Brain microvascular endothelial cell (primary cell): ENCODE results near the gene CCDC38.
"Not testable (repeated sequence)": the region's sequence is repeated elsewhere in the genome, so short reads cannot be mapped to it uniquely, and the experiment has no call there.

Experiments used
- DNase-seq: peaks from one replicate; pipeline ENCODE4 v3.0.0-alpha.2; 2020
- H3K27ac ChIP-seq: fragments of 250-450 bp; sonication (Bioruptor Pico); 2 replicates; pipeline ENCODE4 v1.5.1; 2020; ENCODE audit warnings: mild to moderate bottlenecking, moderate library complexity
- H3K27me3 ChIP-seq: fragments of 250-450 bp; sonication (Bioruptor Pico); replicated peaks from 2 replicates; pipeline ENCODE4 v1.5.1; 2020; ENCODE audit warnings: mild to moderate bottlenecking
- H3K36me3 ChIP-seq: fragments of 250-450 bp; sonication (Bioruptor Pico); replicated peaks from 2 replicates; pipeline ENCODE4 v1.5.1; 2020; ENCODE audit warnings: mild to moderate bottlenecking
- H3K4me3 ChIP-seq: 2 replicates; pipeline ENCODE4 v1.5.1; 2011; ENCODE audit warnings: low read depth, mild to moderate bottlenecking, control low read depth, low read length, moderate library complexity
- CTCF ChIP-seq: IDR thresholded peaks from 2 replicates; pipeline ENCODE4 v1.5.1; 2011; ENCODE audit warnings: low read depth, mild to moderate bottlenecking, moderate library complexity, low read length, control low read depth, inconsistent platforms; ENCODE audit errors: missing control alignments
- in situ Hi-C: cut with HindIII; loops from 2 replicates; pipeline ENCODE4 v1.10.0; 2017; ENCODE audit warnings: low sequenced_read_pairs, low pct_ligation_motif_present

The CCDC38 gene

GRCh38 chr12:95852133-95852532, 90.3 kb downstream of the CCDC38 start:
- Histone ChIP-seq H3K4me3 (no peak overlapping the region), H3K27me3 (no peaks in the 10 kb centered on the region), H3K36me3 (no peaks in the 10 kb centered on the region), H3K27ac (no peak overlapping the region)
- TF ChIP-seq CTCF = no peak
- in situ Hi-C loops = no loop called here
- DNase-seq = no peak

GRCh38 chr12:95851606-95852005, 90.8 kb downstream of the CCDC38 start:
- no peak for TF ChIP-seq CTCF
- H3K36me3 ChIP-seq = no peaks in the 10 kb centered on the region
- H3K27me3 ChIP-seq = no peaks in the 10 kb centered on the region
- H3K4me3 ChIP-seq = no peak overlapping the region
- no peak overlapping the region for H3K27ac ChIP-seq
- in situ Hi-C loops = no loop called here
- no peak for DNase-seq

- H3K4me3 ChIP-seq = no peak overlapping the region
- DNase-seq = peak; percentile 39
- no peaks in the 10 kb centered on the region for H3K36me3 ChIP-seq
- TF ChIP-seq CTCF = peak; percentile 45
- H3K27me3 ChIP-seq = no peaks in the 10 kb centered on the region
- H3K27ac ChIP-seq = no peak overlapping the region
- in situ Hi-C loops = no loop called here
Measured at GRCh38 chr12:95848575-95849388, 93.6 kb downstream of the CCDC38 start.

- in situ Hi-C loops, H3K27ac ChIP-seq, H3K36me3 ChIP-seq, H3K27me3 ChIP-seq, DNase-seq: not testable (repeated sequence)
- peak overlapping the region; percentile 33 for H3K4me3 ChIP-seq
Measured at GRCh38 chr12:95842426-95842825, 100.0 kb downstream of the CCDC38 start.

GRCh38 chr12:95838125-95838524, 104.3 kb downstream of the CCDC38 start:
- H3K27me3 ChIP-seq = no peaks in the 10 kb centered on the region
- in situ Hi-C loops = no loop called here
- H3K36me3 ChIP-seq = no peaks in the 10 kb centered on the region
- H3K4me3 ChIP-seq = no peak overlapping the region
- H3K27ac ChIP-seq = no peak overlapping the region
- DNase-seq = peak; percentile 61
- no peak for TF ChIP-seq CTCF

GRCh38 chr12:95837240-95838038, 105.0 kb downstream of the CCDC38 start:
- TF ChIP-seq CTCF = no peak
- no peak for DNase-seq
- no peaks in the 10 kb centered on the region for H3K27me3 ChIP-seq
- no peaks in the 10 kb centered on the region for H3K36me3 ChIP-seq
- H3K4me3 ChIP-seq = no peak overlapping the region
- H3K27ac ChIP-seq = no peak overlapping the region
- in situ Hi-C loops = no loop called here
